Kidney (tissue), 14 donors: ENCODE results near the gene EFCAB14. TPM values are rescaled to one million over a fixed set of nuclear protein-coding genes. Genes with fewer than 3 reads are reported as not detected.

Source experiments
- DNase-seq, 5 donors: peaks; one replicate each; pipeline ENCODE4 v3.0.0-alpha.2; 2013 to 2020
- FAIRE-seq: peaks from 2 replicates; lab custom pipeline; 2012; peaks lifted over from hg19 to GRCh38; lab: Jason Lieb, UNC
- H3K27ac ChIP-seq, 2 donors: one replicate each; pipeline ENCODE4 v1.7.0; 2013; ENCODE audit warnings: low read depth in 2 of 2, low read length in 2 of 2, inconsistent platforms in 1 of 2
- H3K27me3 ChIP-seq: one replicate; pipeline ENCODE4 v1.7.1; 2013; ENCODE audit warnings: low read length, inconsistent platforms; ENCODE audit not compliant: control insufficient read depth, insufficient read depth
- H3K36me3 ChIP-seq, 3 donors: one replicate each; pipeline versions ENCODE4 v1.7.0 to v1.7.1; 2013; ENCODE audit warnings: low read length in 3 of 3, control low read depth in 1 of 3, inconsistent platforms in 1 of 3; ENCODE audit not compliant: insufficient read depth in 3 of 3, control insufficient read depth in 2 of 3
- H3K4me1 ChIP-seq, 3 donors: one replicate each; pipeline versions ENCODE4 v1.7.0 to v1.7.1; 2013; ENCODE audit warnings: low read length in 3 of 3, inconsistent platforms in 1 of 3, low read depth in 1 of 3; ENCODE audit not compliant: control insufficient read depth in 2 of 3, insufficient read depth in 2 of 3
- H3K4me3 ChIP-seq, 3 donors: one replicate each; pipeline versions ENCODE4 v1.7.0 to v1.8.1; 2013; ENCODE audit warnings: low read length in 3 of 3, control low read depth in 1 of 3, inconsistent platforms in 1 of 3
- H3K9ac ChIP-seq, 3 donors: one replicate each; pipeline versions ENCODE4 v1.7.0 to v1.7.1; 2013; ENCODE audit warnings: low read length in 3 of 3, control low read depth in 1 of 3, inconsistent platforms in 1 of 3
- H3K9me3 ChIP-seq, 3 donors: one replicate each; pipeline versions ENCODE4 v1.7.0 to v1.7.1; 2013; ENCODE audit warnings: low read length in 3 of 3, control low read depth in 1 of 3, inconsistent platforms in 1 of 3; ENCODE audit not compliant: control insufficient read depth in 2 of 3, insufficient read depth in 1 of 3
- CTCF ChIP-seq: IDR thresholded peaks from 3 replicates; pipeline ENCODE4 v1.5.1; 2012; ENCODE audit warnings: mild to moderate bottlenecking, moderate library complexity, borderline replicate concordance; ENCODE audit not compliant: insufficient read depth; ENCODE audit errors: extremely low read depth
- intact Hi-C: fragments of 100-400 bp; cut with DNase I; formaldehyde crosslinking; loops from one replicate; pipeline ENCODE4 v1.11.1; 2022
- polyA plus RNA-seq: library from polyadenylated mRNA; stranded (reverse); fragments of 350-450 nt; fragmentation: Illumina TruSeq; extraction: RNeasy Lipid Tissue Mini Kit (QIAGEN cat#74804); gene quantifications from one replicate; pipeline ENCODE4 v1.2.3, GENCODE V29; 2014; ENCODE audit warnings: low read depth, low replicate concordance; ENCODE audit not compliant: insufficient read depth
- total RNA-seq: library from RNA; stranded (reverse); fragmentation: NEBNext Ultra II Directional; extraction: Animal tissue kit (Norgen Biotek cat#: 25700); gene quantifications from one replicate; pipeline ENCODE4 v1.2.1, GENCODE V29; 2021
- donor health status: control.
- donor health status: control.
- donor health status: control.
- donor health status: control.
- donor health status: control.
- donor health status: DM: yes; HTN: yes; CAD: no.
- donor health status: Normal renal cell carcinoma (clear cell type).

The EFCAB14 gene
- total and polyA plus RNA-seq, 2 donors from 2014 or later, result 48.1 to 129 TPM

GRCh38 chr1:46671554-46671953 lies 47.4 kb downstream of the EFCAB14 start, which contains the start of gene TEX38:
Gene TEX38 (plus strand): TSS chr1:46671854. CDS start chr1:46671935, 81 bp downstream.
- Histone ChIP-seq H3K9ac (no peak within 1 kb of the TSS), H3K27ac (no peak within 1 kb of the TSS), H3K9me3 (no peaks in the 10 kb centered on the region), H3K4me3 (no peak within 1 kb of the TSS), H3K4me1 (peaks cover 3 to 9% (median 7%) of the 10 kb centered on the region in 3 donors), H3K27me3 (no peaks in the 10 kb centered on the region), H3K36me3 (peaks cover 0 to 9% (median 3%) of the 10 kb centered on the region in 3 donors)
- TF ChIP-seq CTCF, result no peak
- no peak for DNase-seq
- FAIRE-seq, result no peak
- intact Hi-C loops, result no loop called here

GRCh38 chr1:46670134-46670533 lies 48.8 kb downstream of the EFCAB14 start:
- Histone ChIP-seq H3K9me3 (no peaks in the 10 kb centered on the region), H3K27me3 (no peaks in the 10 kb centered on the region), H3K4me3 (no peak overlapping the region), H3K36me3 (peaks cover 0 to 7% (median under 1%) of the 10 kb centered on the region in 3 donors), H3K27ac (no peak overlapping the region), H3K9ac (no peak overlapping the region), H3K4me1 (peaks cover 3 to 10% (median 7%) of the 10 kb centered on the region in 3 donors)
- no peak for FAIRE-seq
- no peak for DNase-seq
- no peak for TF ChIP-seq CTCF
- intact Hi-C loops, result no loop called here

- Histone ChIP-seq H3K4me1 (peaks cover 3 to 10% (median 7%) of the 10 kb centered on the region in 3 donors), H3K27me3 (no peaks in the 10 kb centered on the region), H3K4me3 (peak within 1 kb of the TSS; percentile 78 to 87 (median 85)), H3K36me3 (peaks cover 0 to 18% (median 6%) of the 10 kb centered on the region in 3 donors), H3K9ac (peak within 1 kb of the TSS; percentile 74 to 82 (median 81)), H3K9me3 (no peaks in the 10 kb centered on the region), H3K27ac (peak within 1 kb of the TSS; percentile 26 to 28)
- no peak for FAIRE-seq
- no peak for TF ChIP-seq CTCF
- peak; percentile 80 to 89 (median 81) for DNase-seq
- intact Hi-C loops, result no loop called here
Measured at GRCh38 chr1:46667782-46668760, 50.8 kb downstream of the EFCAB14 start, which contains the start of gene ATPAF1. Gene ATPAF1 (minus strand): TSS chr1:46668364. CDS start chr1:46668322, 42 bp downstream.
